ENCODE results near the gene SHB. TPM values are rescaled to one million over a fixed set of nuclear protein-coding genes. Genes with fewer than 3 reads are reported as not detected.
A peak's percentile ranks its signal among the peaks of the same experiment; 100 is the strongest.

SHB gene
- total and polyA plus RNA-seq, 2 of the 13 experiments (the other 11 are each of a cell fraction or from before 2014, with no cell fraction given), result 19.4 to 20.7 TPM

- H3K79me2 ChIP-seq (ENCODE audit: insufficient read depth, low read length), result peaks cover 97% of the 10 kb centered on the region
- peaks cover 99% of the 10 kb centered on the region for H3K4me1 ChIP-seq (ENCODE audit: insufficient read depth, low read length)
- H2AFZ ChIP-seq (ENCODE audit: low read length), result no peak overlapping the region
- H4K20me1 ChIP-seq (ENCODE audit: insufficient read depth, low read length), result peaks cover 25% of the 10 kb centered on the region
- no peak overlapping the region for H3K4me2 ChIP-seq (ENCODE audit: low read depth, low read length)
- CTCF ChIA-PET (ENCODE audit: low intra/inter-chr PET ratio, low total read pairs), result no interaction called here
- ATAC-seq (no peak), FAIRE-seq (no peak), DNase-seq (ENCODE audit: low spot score) (no peak)
- H3K27me3 ChIP-seq (ENCODE audit: control insufficient read depth in 1 of 2, insufficient read depth in 2 of 2, low read length in 2 of 2), result no peaks in the 10 kb centered on the region
- in situ Hi-C loops (cut with HindIII; ENCODE audit: extremely low pct_ligation_motif_present, low pct_unique_long_range_greater_than_20kb) (no loop called here), intact Hi-C loops (cut with micrococcal nuclease; ENCODE audit: unreplicated experiment) (no loop called here)
- POLR2A ChIA-PET, result no interaction called here
- TF ChIP-seq RBM22 (optimal IDR thresholded peaks at IDR 0.05; ENCODE audit: low read length) (peak; percentile 68), ZNF687 (CRISPR knock-in tag; IDR thresholded peaks at IDR 0.05) (peak; percentile 50; the same call in 1 of the 2 replicates), NR2F1 (CRISPR knock-in tag; IDR thresholded peaks at IDR 0.05) (no peak)
- WGBS (ENCODE audit: low lambda C conversion rate), result 92% methylated on average over 10 of the region's 13 CpGs
- no peak overlapping the region for H3K4me3 ChIP-seq (replicated peaks in 1 of 3; ENCODE audit: insufficient read depth in 1 of 3, low read depth in 2 of 3, low read length in 3 of 3)
- no TSS peak for BruUV-seq (replicated peaks)
- no peaks in the 10 kb centered on the region for H3K9me3 ChIP-seq (ENCODE audit: low read length)
- H3K27ac ChIP-seq (ENCODE audit: extremely low read length, insufficient read depth, low read length), result peak overlapping the region; percentile 9
- no peak overlapping the region for H3K9ac ChIP-seq (ENCODE audit: insufficient read depth, low read depth, low read length)
- H3K36me3 ChIP-seq (replicated peaks in 1 of 2; ENCODE audit: control insufficient read depth in 1 of 2, insufficient read depth in 2 of 2, low read length in 2 of 2), result peaks cover 5 to 10% of the 10 kb centered on the region in 2 experiments; a peak in 3 of 5 replicates
These were observed 36.5 kb downstream of the SHB start for GRCh38 chr9:38032266-38033110.

All from HepG2 (cell line).